ENCODE measurements around the gene GPD2.

GPD2 gene

DNA sequence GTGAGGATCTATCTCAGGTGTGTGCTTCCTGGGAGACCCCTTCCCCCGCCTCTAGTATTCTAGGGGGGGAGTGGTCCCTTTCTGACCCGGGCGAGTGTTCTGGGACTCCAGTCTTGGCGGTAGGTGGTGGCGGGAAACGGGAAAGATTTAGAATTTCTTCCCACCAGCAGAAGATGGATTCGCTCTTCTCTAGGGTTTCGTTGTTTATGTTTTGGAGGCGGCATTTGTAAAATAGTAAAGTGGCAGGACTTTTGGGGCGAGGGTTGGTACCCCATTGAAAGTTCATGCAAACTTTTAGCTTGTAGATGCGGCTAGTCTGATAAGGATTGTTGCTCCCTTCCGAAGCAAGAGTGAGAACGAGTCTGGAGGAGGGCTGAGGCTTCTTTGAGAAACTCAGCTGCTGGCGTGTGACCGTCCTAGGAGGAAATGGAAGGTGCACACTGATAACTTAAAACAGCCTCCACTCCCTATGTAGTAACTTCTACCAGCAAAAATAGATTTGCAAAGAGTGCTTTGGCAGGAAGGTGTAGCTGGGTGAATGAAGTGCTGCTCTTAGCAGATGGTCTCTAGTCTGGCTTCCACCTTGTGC lies 412 bp downstream of the GPD2 start:
- no peak for DNase-seq (ENCODE audit: low spot score)

- DNase-seq (ENCODE audit: low spot score): no peak
Observed at GRCh38 chr2:156437272-156437930, 1.2 kb downstream of the GPD2 start.

GRCh38 chr2:156437931-156438410 lies 1.8 kb downstream of the GPD2 start:
- DNase-seq (ENCODE audit: low spot score): no peak

GRCh38 chr2:156443089-156443488 lies 6.9 kb downstream of the GPD2 start:
- DNase-seq (ENCODE audit: low spot score): no peak

- peak; percentile 63 for DNase-seq (ENCODE audit: low spot score)
Observed at GRCh38 chr2:156445296-156446220, 9.4 kb downstream of the GPD2 start.

DNA sequence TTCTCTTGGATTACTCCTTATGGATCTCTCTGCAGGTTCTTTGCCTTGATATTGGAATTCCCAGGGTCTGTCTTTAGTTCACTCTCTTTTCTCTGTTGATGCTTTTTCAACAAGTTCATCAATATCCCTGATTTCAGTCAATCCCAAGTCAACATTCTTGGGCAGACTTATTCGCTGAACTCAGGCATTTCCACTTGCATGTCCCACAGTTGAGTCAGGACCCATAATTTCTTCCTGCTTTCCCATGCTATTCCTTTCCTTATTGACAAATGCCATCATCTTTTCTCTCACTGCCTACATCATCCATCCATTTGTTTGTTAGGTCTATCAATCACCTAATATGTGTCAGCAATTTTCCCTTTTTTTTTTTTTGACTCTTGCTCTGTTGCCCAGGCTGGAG lies 11.6 kb downstream of the GPD2 start:
- no peak for DNase-seq (ENCODE audit: low spot score)

DNA sequence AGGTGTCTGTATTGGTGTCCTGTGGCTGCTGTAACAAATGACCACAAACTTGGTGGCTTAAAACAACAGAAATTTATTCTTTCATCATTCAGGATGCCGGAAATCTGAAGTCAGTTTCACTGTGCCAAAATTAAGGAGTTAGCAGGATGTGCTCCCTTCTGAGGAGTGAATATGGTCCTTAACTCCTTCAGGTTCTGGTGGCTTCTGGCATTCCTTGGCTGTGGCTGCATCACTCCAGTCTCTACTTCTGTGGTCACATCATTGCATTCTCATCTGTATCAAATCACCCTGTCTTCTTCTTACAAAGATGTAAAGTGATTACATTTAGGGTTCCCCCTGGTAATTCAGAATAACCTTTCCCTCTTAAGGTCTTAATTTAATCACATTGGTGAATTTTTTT lies 12.6 kb downstream of the GPD2 start:
- DNase-seq (ENCODE audit: low spot score): no peak

GRCh38 chr2:156452971-156453370 lies 16.8 kb downstream of the GPD2 start:
- no peak for DNase-seq (ENCODE audit: low spot score)

DNA sequence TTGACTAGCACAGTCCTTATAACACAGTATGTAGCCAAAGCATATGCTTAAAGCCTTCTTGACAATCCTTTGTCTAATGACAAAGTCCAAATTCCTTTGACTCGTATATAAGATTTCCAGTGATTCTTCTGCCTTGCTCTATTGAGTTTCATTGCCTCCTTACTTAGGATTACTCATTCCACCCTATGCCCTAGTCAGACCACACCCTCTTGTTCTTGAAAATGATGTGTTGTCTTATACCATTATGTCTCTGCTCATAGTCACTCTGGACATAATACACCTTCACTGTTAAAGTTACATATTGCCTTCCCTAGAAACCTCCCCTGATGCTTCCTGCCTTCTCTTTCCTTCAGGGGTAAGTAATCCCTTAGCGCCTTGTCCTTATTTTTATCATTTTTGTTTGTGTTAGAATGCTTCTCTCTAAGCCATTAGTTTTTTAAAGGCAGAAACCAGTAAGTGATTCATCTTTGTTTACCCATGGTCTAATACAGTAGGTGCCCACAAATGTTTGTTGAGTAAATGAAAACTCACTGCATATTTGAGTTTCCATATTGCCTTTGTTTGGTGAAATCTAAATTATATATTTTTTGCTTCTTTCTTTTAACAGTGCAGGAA lies 19.3 kb downstream of the GPD2 start:
- no peak for DNase-seq (ENCODE audit: low spot score)

- DNase-seq (ENCODE audit: low spot score): no peak
Observed at GRCh38 chr2:156456616-156457015, 20.4 kb downstream of the GPD2 start.

DNA sequence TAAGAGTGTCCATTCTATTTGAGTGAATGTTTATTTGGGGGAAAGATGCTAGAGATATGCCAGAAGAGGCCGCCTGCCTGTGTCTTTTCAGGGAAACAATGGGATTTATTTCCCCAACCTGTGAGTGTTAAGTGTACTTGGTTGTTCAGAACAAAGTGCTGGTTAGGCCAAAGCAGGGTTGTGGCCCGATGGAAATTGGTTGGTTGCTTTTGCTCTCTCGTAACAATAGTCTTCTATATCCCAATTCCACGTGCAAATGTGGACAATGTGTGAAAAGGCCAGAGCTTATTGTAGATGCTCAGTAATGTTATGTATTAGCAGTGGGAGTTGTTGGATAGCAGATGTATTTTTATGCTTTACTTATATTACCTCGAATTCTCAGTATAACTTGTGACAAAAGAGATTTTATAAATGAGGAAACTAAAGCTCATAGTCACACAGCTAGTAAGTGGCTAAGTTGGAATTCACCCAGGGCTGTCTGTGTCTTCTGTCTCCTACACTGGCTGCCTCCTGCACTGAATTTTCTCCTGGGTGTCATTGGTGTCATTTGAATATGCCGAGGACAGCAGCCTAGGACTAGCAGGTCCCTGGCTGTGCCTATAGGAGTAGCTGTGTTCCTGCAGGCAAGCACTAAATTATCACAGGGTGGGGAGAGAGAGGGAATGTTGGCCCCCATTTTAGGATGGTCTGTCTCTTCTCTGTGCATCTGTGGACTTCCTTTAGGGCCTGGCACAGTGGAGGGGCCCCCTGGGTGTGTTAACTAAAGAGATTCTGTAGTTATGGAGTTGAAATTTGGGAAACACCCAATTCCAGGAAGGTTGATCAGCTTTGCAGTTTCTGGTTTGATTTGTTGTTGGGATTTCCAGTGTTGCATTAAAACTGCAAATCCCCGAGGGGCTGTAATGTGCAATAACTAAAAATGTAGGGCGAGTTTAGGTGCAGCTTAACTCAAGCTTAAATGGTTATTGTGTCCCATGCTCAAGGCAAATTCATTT lies 21.6 kb downstream of the GPD2 start:
- no peak for DNase-seq (ENCODE audit: low spot score)

GRCh38 chr2:156459720-156460119 lies 23.5 kb downstream of the GPD2 start:
- no peak for DNase-seq (ENCODE audit: low spot score)

DNA sequence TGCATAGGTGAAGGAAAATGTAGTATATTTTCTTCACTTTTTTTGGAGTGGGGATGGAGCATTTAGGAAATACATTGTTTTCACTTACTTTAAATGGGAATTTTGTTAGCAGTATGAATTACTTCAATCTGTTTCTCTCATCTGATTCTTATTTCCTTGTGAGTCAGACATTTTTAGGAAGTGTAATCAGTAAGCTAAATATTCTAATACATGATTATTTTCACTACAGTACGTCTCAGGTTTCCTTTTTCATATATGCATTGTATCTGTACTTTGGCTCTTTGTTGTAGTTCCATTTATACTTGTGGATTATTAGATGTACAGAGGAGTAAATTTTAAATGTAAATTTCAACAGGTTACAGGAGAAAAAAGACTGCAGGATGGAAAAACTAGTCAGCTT lies 27.9 kb downstream of the GPD2 start:
- no peak for DNase-seq (ENCODE audit: low spot score)

DNA sequence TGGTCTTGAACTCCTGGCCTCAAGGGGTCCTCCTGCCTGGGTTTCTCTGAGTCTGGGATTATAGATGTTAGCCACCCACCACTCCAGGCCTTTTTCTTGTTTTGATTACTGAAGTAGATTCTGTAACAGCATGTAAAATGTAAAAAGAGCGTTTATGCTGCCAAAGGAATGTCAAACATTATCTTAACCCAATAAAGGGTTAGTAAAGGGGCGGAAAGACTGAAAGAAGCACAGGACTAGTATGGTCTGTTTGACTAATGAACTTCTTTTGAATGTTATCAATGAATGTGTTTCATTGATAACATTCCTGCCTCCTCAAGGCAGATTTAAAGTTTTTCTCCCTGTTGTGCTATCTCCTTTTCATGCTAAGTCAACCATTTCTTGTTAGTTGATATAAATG lies 29.4 kb downstream of the GPD2 start:
- no peak for DNase-seq (ENCODE audit: low spot score)

GRCh38 chr2:156466739-156467405 lies 30.7 kb downstream of the GPD2 start:
- no peak for DNase-seq (ENCODE audit: low spot score)

DNA sequence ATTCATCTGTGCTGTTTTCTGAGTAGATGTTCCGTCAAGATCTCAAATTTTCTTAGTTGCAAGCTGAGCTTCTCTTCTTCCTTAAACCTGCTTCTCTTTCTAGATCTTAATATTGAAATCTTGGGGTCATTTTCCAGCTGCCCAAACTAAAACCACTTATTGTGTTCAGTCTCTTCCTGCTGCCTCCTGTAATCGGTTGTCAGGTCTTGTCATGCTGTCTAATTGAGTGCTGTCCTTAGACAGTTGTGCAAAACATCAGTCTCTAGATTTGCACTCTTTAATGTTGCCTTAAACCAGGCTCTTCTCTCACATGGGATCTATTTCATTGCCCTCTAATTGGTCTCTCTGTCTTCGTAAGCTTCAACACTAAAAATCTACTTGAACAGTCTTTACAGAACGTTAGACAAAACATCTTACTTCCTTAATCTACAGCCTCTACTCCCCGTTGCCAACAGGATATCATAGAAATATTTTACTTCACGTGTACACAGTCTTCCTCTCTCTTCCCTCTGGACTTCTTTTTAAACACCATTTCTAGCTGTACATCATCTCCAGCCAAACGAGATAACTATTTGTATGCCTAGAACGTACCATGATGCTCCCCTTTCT lies 34.9 kb downstream of the GPD2 start:
- DNase-seq (ENCODE audit: low spot score): no peak

DNA sequence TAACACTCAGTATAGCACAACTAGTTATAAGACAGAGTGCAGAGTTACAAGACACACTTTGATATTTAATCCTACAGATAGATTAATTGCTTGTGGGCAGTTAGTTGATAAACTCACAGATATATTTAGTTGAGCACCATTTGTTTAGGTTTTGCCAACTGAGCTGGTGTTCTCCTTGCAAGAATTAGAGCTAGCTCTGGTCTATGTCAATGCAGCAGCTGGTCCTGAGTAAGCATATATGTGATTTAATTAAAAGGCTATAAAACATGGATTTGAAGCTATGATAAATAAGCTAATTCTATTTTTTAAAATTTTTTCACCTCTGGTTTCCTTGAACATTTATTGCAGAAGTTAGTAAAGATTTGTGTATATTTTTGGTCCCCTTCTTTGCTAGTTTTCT lies 35.6 kb downstream of the GPD2 start:
- no peak for DNase-seq (ENCODE audit: low spot score)

DNA sequence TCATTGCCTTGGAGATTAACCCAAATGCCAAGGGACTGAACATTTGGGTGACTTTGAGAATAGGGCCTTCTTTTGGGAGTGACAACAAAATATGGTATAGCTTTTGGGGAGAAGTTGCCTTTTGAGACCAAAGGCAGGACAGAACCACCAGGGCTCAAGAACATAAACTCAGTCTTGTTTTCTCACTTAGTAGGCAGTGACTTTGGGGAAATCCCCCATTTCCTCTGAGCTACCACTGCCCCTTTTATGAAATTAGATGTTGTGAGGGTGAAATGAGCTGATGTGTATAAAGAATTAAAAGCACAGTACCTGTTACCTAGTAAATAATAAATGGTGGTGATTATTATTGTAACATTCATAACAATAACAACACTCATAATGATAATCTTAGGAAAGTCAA lies 36.5 kb downstream of the GPD2 start:
- DNase-seq (ENCODE audit: low spot score): no peak

DNA sequence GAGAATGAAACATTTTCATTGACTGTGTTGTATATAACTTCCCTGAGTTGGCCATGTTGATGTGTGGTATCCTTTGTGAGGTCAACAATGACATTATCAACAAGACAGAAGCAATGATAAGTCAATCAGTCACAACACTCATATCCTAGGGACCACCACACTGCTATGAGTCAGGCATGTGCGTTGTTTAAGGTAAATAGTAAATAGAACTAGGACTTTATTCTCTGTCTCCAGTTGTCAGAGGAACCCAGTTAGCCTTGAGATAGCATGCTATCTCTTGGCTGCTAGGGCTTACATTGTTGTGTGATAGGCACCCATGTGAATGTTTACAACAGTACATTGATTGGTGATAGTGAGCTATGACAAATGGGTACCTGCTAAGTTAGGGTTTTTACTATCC lies 37.3 kb downstream of the GPD2 start:
- DNase-seq (ENCODE audit: low spot score): no peak

DNA sequence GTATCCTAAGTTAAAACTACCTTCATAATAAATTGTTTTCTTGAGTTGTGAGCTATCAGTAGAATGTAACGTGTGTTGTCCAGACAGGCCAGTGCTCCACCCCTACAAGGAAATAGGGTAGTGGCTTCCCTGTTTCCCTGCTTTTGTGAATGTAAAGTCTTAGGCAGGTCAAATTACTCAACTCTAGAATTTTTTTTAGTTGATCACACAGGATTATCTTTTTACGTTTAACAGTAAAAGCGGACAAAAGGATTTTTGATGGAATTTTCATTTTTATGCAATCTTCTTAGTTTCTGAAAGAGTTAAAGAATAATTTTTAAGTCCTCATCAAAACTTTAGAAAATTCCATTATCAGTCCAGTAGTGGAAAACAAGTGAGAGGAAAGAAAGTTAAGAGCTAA lies 38.2 kb downstream of the GPD2 start:
- no peak for DNase-seq (ENCODE audit: low spot score)
